ENCODE measurements around the gene LRRC28. TPM values are rescaled to one million over a fixed set of nuclear protein-coding genes. Genes with fewer than 3 reads are reported as not detected.

Gene LRRC28
- polyA plus RNA-seq, 1 of the 3 experiments (the other 2 are of a cell fraction): 15.2 TPM

- 75% methylated on average over 8 of the region's 11 CpGs for WGBS (ENCODE audit: low lambda C conversion rate)
- Histone ChIP-seq H3K4me3 (ENCODE audit: low read depth in 2 of 2, low read length in 1 of 2) (no peak overlapping the region), H3K4me1 (ENCODE audit: control insufficient read depth in 1 of 2, insufficient read depth in 2 of 2, low read depth in 1 of 2, low read length in 1 of 2) (peaks cover 11 to 17% of the 10 kb centered on the region in 2 experiments), H3K9me2 (no peaks in the 10 kb centered on the region), H3K27me3 (ENCODE audit: insufficient read depth) (no peaks in the 10 kb centered on the region), H4K20me1 (ENCODE audit: insufficient read depth) (no peaks in the 10 kb centered on the region), H3K79me2 (ENCODE audit: insufficient read depth) (no peaks in the 10 kb centered on the region), H3F3A (replicated peaks; ENCODE audit: insufficient read depth) (peaks cover 3% of the 10 kb centered on the region), H3K36me3 (replicated peaks in 1 of 2; ENCODE audit: control insufficient read depth in 1 of 2, insufficient read depth in 2 of 2, low read length in 1 of 2) (no peaks in the 10 kb centered on the region), H2AFZ (ENCODE audit: low read depth) (no peak overlapping the region), H3K27ac (ENCODE audit: low read depth in 2 of 2, low read length in 1 of 2) (no peak overlapping the region), H3K9me3 (no peaks in the 10 kb centered on the region), H3K9ac (no peak overlapping the region), H3K4me2 (no peak overlapping the region)
- peak; percentile 18 for DNase-seq
- TF ChIP-seq GABPA (IDR thresholded peaks at IDR 0.05; ENCODE audit: low read depth): no peak
- TF ChIP-seq IRF3 (IDR thresholded peaks at IDR 0.05; ENCODE audit: low read depth, low read length): no peak
- no peak for TF ChIP-seq MAX (IDR thresholded peaks at IDR 0.05; ENCODE audit: low read depth)
- no peak for TF ChIP-seq RCOR1 (IDR thresholded peaks at IDR 0.05; ENCODE audit: low read length)
- no peak for TF ChIP-seq REST (IDR thresholded peaks at IDR 0.05; ENCODE audit: low read depth, low read length)
- TF ChIP-seq USF2 (IDR thresholded peaks at IDR 0.05; ENCODE audit: borderline replicate concordance, low read depth, low read length): no peak
- TF ChIP-seq FOXM1 (IDR thresholded peaks at IDR 0.05; ENCODE audit: low read depth): no peak
- TF ChIP-seq SIN3A (IDR thresholded peaks at IDR 0.05; ENCODE audit: borderline replicate concordance, low read depth, low read length): no peak
- TF ChIP-seq EP300 (IDR thresholded peaks at IDR 0.05; ENCODE audit: borderline replicate concordance in 1 of 2, low read depth in 1 of 2, low read length in 1 of 2): no peak
- TF ChIP-seq YY1 (IDR thresholded peaks at IDR 0.05; ENCODE audit: low read depth): no peak
- no peak for TF ChIP-seq PBX3 (IDR thresholded peaks at IDR 0.05)
- no peak for TF ChIP-seq FOXJ3 (CRISPR knock-in tag; IDR thresholded peaks at IDR 0.05)
- TF ChIP-seq FOSL2 (IDR thresholded peaks at IDR 0.05; ENCODE audit: borderline replicate concordance, low read depth): no peak; the same call in 1 of the 2 replicates
- no peak for TF ChIP-seq NRF1 (IDR thresholded peaks at IDR 0.05; ENCODE audit: low read depth, low read length)
- TF ChIP-seq GATA2 (CRISPR knock-in tag; IDR thresholded peaks at IDR 0.05): no peak
- no peak for TF ChIP-seq RAD21 (IDR thresholded peaks at IDR 0.05; ENCODE audit: low read length)
- TF ChIP-seq TAF1 (IDR thresholded peaks at IDR 0.05; ENCODE audit: borderline replicate concordance, low read depth, low read length): no peak
- no peak for TF ChIP-seq CHD2 (IDR thresholded peaks at IDR 0.05; ENCODE audit: low read length, partially characterized antibody)
- TF ChIP-seq TCF12 (IDR thresholded peaks at IDR 0.05): no peak
- TF ChIP-seq MEF2A (IDR thresholded peaks at IDR 0.05; ENCODE audit: borderline replicate concordance, low read depth): no peak
- CTCF ChIA-PET: interaction anchor here (1.1 kb wide), 1 partner anchor 41 kb away, joined by 3 read pairs; no protein-coding TSS in a partner anchor
- POLR2A ChIA-PET: no interaction called here
These were observed 152.3 kb downstream of the LRRC28 start for GRCh38 chr15:99403597-99403996.
